SK-N-SH (cell line): ENCODE data around the gene CMTM2. TPM values are rescaled to one million over a fixed set of nuclear protein-coding genes. Genes with fewer than 3 reads are reported as not detected.

Experiments
- CTCF ChIA-PET: fragments of 300-600, 350-600 bp; formaldehyde crosslinking; extraction: SDS; loops from one replicate; lab custom pipeline; 2021; lab: Yijun Ruan, JAX
- POLR2A ChIA-PET: fragments of 350-600 bp; sonication (Branson Sonifier 250); formaldehyde crosslinking; extraction: SDS; loops from one replicate; lab custom pipeline; 2020; ENCODE audit warnings: antibody characterized with exemption, inconsistent platforms; lab: Yijun Ruan, JAX
- DNase-seq: peaks from one replicate; pipeline ENCODE4 v3.0.0; 2012
- H2AFZ ChIP-seq: fragments of 200-600 bp; sonication (generic); 2 replicates; pipeline ENCODE4 v1.8.1; 2016; ENCODE audit warnings: antibody characterized with exemption, mild to moderate bottlenecking, low read depth
- H3F3A ChIP-seq: fragments of 200-600 bp; sonication (generic); replicated peaks from 2 replicates; pipeline ENCODE3; 2016; ENCODE audit warnings: antibody characterized with exemption, mild to moderate bottlenecking; ENCODE audit not compliant: insufficient read depth
- H3K27ac ChIP-seq, 2 experiments: fragments of 200-500 bp in 1 of 2; fragments of 200-600 bp in 1 of 2; sonication (Bioruptor generic) in 1 of 2; sonication (generic), shearing (Covaris generic) in 1 of 2; 2 replicates each; pipeline versions ENCODE4 v1.5.1 to v1.6.1; 2014 to 2016; ENCODE audit warnings: low read depth in 2 of 2, inconsistent platforms in 1 of 2, low read length in 1 of 2, mild to moderate bottlenecking in 1 of 2, mixed read lengths in 1 of 2
- H3K27me3 ChIP-seq: fragments of 200-600 bp; sonication (generic), shearing (Covaris generic); 2 replicates; pipeline ENCODE4 v1.6.1; 2016; ENCODE audit warnings: mixed run types; ENCODE audit not compliant: insufficient read depth
- H3K36me3 ChIP-seq, 2 experiments: fragments of 200-500 bp in 1 of 2; fragments of 200-600 bp in 1 of 2; sonication (Bioruptor generic) in 1 of 2; sonication (generic) in 1 of 2; replicated peaks in 1 of 2; 2 replicates each; pipeline versions ENCODE3 to v1.5.1; 2014 to 2016; ENCODE audit warnings: low read length in 1 of 2, mild to moderate bottlenecking in 1 of 2; ENCODE audit not compliant: insufficient read depth in 2 of 2, control insufficient read depth in 1 of 2
- H3K4me1 ChIP-seq, 2 experiments: fragments of 200-500 bp in 1 of 2; fragments of 200-600 bp in 1 of 2; sonication (Bioruptor generic) in 1 of 2; sonication (generic), shearing (Covaris generic) in 1 of 2; 2 replicates each; pipeline versions ENCODE4 v1.5.1 to v1.6.1; 2014 to 2016; ENCODE audit warnings: low read depth in 1 of 2, low read length in 1 of 2, mixed run types in 1 of 2; ENCODE audit not compliant: insufficient read depth in 2 of 2, control insufficient read depth in 1 of 2
- H3K4me2 ChIP-seq: fragments of 200-600 bp; sonication (generic), shearing (Covaris generic); 2 replicates; pipeline ENCODE4 v1.6.1; 2017; ENCODE audit warnings: mixed run types
- H3K4me3 ChIP-seq, 2 experiments: fragments of 200-500 bp in 1 of 2; fragments of 200-600 bp in 1 of 2; sonication (Bioruptor generic) in 1 of 2; sonication (generic), shearing (Covaris generic) in 1 of 2; 2 replicates each; pipeline versions ENCODE4 v1.5.1 to v1.8.1; 2014 to 2016; ENCODE audit warnings: low read depth in 2 of 2, inconsistent platforms in 1 of 2, low read length in 1 of 2, mild to moderate bottlenecking in 1 of 2, mixed read lengths in 1 of 2, moderate library complexity in 1 of 2
- H3K79me2 ChIP-seq: fragments of 200-600 bp; sonication (generic); 2 replicates; pipeline ENCODE4 v1.8.1; 2017; ENCODE audit warnings: mild to moderate bottlenecking; ENCODE audit not compliant: insufficient read depth
- H3K9ac ChIP-seq: fragments of 200-600 bp; sonication (generic); 2 replicates; pipeline ENCODE4 v1.6.1; 2017; ENCODE audit warnings: mixed run types
- H3K9me2 ChIP-seq: fragments of 200-600 bp; sonication (generic); 2 replicates; pipeline ENCODE4 v1.6.1; 2017; ENCODE audit warnings: mixed run types
- H3K9me3 ChIP-seq: fragments of 200-600 bp; sonication (generic); 2 replicates; pipeline ENCODE4 v1.6.1; 2017; ENCODE audit warnings: mixed run types, mild to moderate bottlenecking, moderate library complexity
- H4K20me1 ChIP-seq: fragments of 200-600 bp; sonication (generic); 2 replicates; pipeline ENCODE4 v1.6.1; 2017; ENCODE audit warnings: mild to moderate bottlenecking, mixed run types; ENCODE audit not compliant: insufficient read depth
- FOXM1 ChIP-seq: IDR thresholded peaks from 2 replicates; pipeline ENCODE4 v1.4.0; 2012; ENCODE audit warnings: low read depth, mild to moderate bottlenecking
- GABPA ChIP-seq: IDR thresholded peaks from 2 replicates; pipeline ENCODE4 v1.4.0; 2012; ENCODE audit warnings: low read depth, mild to moderate bottlenecking
- POLR2AphosphoS5 ChIP-seq: IDR thresholded peaks from 2 replicates; pipeline ENCODE4 v1.6.1; 2012; ENCODE audit warnings: low read depth, low read length
- RAD21 ChIP-seq: IDR thresholded peaks from 2 replicates; pipeline ENCODE4 v1.6.1; 2012; ENCODE audit warnings: mild to moderate bottlenecking, low read length
- RXRA ChIP-seq: IDR thresholded peaks from 2 replicates; pipeline ENCODE4 v1.4.0; 2012; ENCODE audit warnings: low read depth, mild to moderate bottlenecking, borderline replicate concordance
- SMC3 ChIP-seq: IDR thresholded peaks from 2 replicates; pipeline ENCODE4 v1.6.1; 2012; ENCODE audit warnings: low read depth, low read length, improper control_type of control experiment
- WGBS: methylation state at CpG from one replicate; pipeline ENCODE4 v1.1.6; 2017; ENCODE audit warnings: low lambda C conversion rate; 5-methylcytosine and 5-hydroxymethylcytosine counted together
- polyA plus RNA-seq, 3 experiments: library from polyadenylated mRNA; depleted of rRNA; stranded (reverse); fragments of >200 nt; gene quantifications; 2 replicates each; pipeline ENCODE4 v1.2.3, GENCODE V29; 2012
- TF ChIP-seq, protein P1 (sequence below): fragments of 150-350 bp; IDR thresholded peaks from 2 replicates; pipeline ENCODE4 v1.6.1; 2016; ENCODE audit warnings: mild to moderate bottlenecking, low read depth, low read length
- TF ChIP-seq, protein P2 (sequence below): IDR thresholded peaks from 2 replicates; pipeline ENCODE4 v1.4.0; 2012; ENCODE audit warnings: low read depth
- TF ChIP-seq, protein P3 (sequence below): IDR thresholded peaks from 2 replicates; pipeline ENCODE4 v1.4.0; 2012; ENCODE audit warnings: low read depth, borderline replicate concordance
- TF ChIP-seq, protein P4 (sequence below): fragments of 150-350 bp; IDR thresholded peaks from 2 replicates; pipeline ENCODE4 v1.6.1; 2017; ENCODE audit warnings: antibody characterized with exemption, low read length, low read depth, borderline replicate concordance

Gene CMTM2
- polyA plus RNA-seq, 1 of the 3 experiments (the other 2 are of a cell fraction): not detected

DNA sequence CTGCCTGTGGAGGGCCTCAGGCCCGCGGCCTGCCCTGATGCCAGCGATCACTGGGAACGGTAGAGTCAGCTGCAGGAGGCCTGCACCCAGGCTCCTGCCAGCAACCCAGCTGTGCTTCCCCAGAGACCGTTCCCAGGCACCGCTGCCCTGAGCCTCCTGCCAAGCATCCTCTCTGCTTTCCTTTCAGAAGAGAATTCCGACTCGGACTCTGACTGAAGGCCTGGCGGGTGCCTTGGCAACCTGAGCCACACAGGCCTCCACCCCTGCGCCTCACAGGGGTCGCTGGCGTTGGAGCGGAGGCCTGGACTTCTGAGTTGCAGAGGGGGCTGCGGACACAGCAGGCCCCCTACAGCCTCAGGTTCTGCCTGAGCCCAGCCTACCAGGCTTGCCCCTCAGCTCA, 33.2 kb downstream of the CMTM2 start:
- 98% methylated on average over 4 of the region's 14 CpGs for WGBS
- TF ChIP-seq RAD21 (no peak), GABPA (no peak), POLR2AphosphoS5 (no peak), SMC3 (no peak)
- TF ChIP-seq, protein P1, sequence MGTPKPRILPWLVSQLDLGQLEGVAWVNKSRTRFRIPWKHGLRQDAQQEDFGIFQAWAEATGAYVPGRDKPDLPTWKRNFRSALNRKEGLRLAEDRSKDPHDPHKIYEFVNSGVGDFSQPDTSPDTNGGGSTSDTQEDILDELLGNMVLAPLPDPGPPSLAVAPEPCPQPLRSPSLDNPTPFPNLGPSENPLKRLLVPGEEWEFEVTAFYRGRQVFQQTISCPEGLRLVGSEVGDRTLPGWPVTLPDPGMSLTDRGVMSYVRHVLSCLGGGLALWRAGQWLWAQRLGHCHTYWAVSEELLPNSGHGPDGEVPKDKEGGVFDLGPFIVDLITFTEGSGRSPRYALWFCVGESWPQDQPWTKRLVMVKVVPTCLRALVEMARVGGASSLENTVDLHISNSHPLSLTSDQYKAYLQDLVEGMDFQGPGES: no peak
- TF ChIP-seq, protein P2, sequence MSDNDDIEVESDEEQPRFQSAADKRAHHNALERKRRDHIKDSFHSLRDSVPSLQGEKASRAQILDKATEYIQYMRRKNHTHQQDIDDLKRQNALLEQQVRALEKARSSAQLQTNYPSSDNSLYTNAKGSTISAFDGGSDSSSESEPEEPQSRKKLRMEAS: no peak
- TF ChIP-seq, protein P3, sequence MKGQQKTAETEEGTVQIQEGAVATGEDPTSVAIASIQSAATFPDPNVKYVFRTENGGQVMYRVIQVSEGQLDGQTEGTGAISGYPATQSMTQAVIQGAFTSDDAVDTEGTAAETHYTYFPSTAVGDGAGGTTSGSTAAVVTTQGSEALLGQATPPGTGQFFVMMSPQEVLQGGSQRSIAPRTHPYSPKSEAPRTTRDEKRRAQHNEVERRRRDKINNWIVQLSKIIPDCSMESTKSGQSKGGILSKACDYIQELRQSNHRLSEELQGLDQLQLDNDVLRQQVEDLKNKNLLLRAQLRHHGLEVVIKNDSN: no peak
- no peak overlapping the region for H3K4me2 ChIP-seq

DNA sequence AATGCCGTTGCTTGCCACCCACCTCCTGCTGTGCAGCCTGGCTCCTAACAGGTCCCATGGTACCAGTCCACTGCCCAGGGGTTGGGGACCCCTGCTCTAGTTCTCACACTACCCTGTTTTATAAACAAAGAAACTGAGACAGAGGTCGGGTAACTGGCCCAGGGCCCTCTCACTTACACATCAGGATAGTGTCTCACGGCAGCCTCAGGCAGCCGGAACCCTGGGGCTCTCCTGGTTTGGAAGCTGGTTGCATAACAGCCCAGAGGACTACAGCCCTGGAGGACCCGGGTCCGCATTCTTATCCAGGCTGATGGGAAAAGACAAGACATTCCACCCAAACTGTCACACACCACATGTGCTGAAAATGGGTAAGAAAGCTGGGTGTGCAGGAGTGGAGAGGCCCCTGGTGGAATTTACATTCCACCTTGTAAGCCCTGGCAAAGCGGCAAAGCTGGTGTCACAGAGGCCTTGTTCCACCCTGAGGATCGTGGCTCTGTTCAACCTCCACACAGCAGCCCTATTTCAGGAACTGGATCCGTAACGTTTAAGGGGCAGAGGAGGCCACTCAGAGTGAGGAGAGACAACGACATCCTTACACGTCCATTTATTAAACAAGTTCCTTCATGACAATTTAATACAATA, 35.0 kb downstream of the CMTM2 start:
- DNase-seq: no peak
- 89% methylated on average over 9 of the region's 12 CpGs for WGBS
- Histone ChIP-seq H3K9ac (no peak overlapping the region), H3K4me3 (no peak overlapping the region), H3K36me3 (peaks cover 24 to 57% of the 10 kb centered on the region in 2 experiments), H3K9me2 (no peaks in the 10 kb centered on the region), H3K27ac (no peak overlapping the region), H3F3A (peaks cover 28% of the 10 kb centered on the region), H2AFZ (no peak overlapping the region), H3K27me3 (no peaks in the 10 kb centered on the region), H3K4me1 (peaks cover 18 to 29% of the 10 kb centered on the region in 2 experiments), H3K4me2 (no peak overlapping the region), H3K9me3 (no peaks in the 10 kb centered on the region), H4K20me1 (peaks cover 2% of the 10 kb centered on the region; the same call in 1 of the 2 replicates), H3K79me2 (peaks cover 13% of the 10 kb centered on the region; the same call in 1 of the 2 replicates)
- ChIA-PET CTCF (interaction anchor here (0.9 to 3.0 kb wide), 3 partner anchors 37 to 254 kb away, joined by 3 to 15 read pairs (median 11); no protein-coding TSS in a partner anchor), POLR2A (interaction anchor here (0.6 kb wide), 1 partner anchor 230 kb away, joined by 3 read pairs; no protein-coding TSS in a partner anchor)
- TF ChIP-seq, protein P4, sequence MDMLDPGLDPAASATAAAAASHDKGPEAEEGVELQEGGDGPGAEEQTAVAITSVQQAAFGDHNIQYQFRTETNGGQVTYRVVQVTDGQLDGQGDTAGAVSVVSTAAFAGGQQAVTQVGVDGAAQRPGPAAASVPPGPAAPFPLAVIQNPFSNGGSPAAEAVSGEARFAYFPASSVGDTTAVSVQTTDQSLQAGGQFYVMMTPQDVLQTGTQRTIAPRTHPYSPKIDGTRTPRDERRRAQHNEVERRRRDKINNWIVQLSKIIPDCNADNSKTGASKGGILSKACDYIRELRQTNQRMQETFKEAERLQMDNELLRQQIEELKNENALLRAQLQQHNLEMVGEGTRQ: no peak
- TF ChIP-seq RXRA: no peak
- no peak for TF ChIP-seq FOXM1

More for the DNA sequence above, 33.2 kb downstream of the CMTM2 start:
- Histone ChIP-seq H3K9me3 (no peaks in the 10 kb centered on the region), H3K9me2 (no peaks in the 10 kb centered on the region), H3K79me2 (peaks cover 30% of the 10 kb centered on the region), H2AFZ (no peak overlapping the region), H3F3A (peaks cover 21% of the 10 kb centered on the region), H3K4me1 (peaks cover 14 to 19% of the 10 kb centered on the region in 2 experiments; a peak in 3 of 4 replicates), H3K9ac (no peak overlapping the region), H3K4me3 (no peak overlapping the region), H4K20me1 (peaks cover 16% of the 10 kb centered on the region; the same call in 1 of the 2 replicates), H3K36me3 (peaks cover 24 to 58% of the 10 kb centered on the region in 2 experiments), H3K27ac (no peak overlapping the region), H3K27me3 (no peaks in the 10 kb centered on the region)
- DNase-seq: no peak
- CTCF ChIA-PET: interaction anchor here (1.3 to 6.5 kb wide), 4 partner anchors 8 to 261 kb away, joined by 4 to 68 read pairs (median 5); no protein-coding TSS in a partner anchor
- POLR2A ChIA-PET: no interaction called here
